ENCODE data around the gene CNTROB. TPM values are rescaled to one million over a fixed set of nuclear protein-coding genes. Genes with fewer than 3 reads are reported as not detected.

The CNTROB gene
- polyA plus RNA-seq, 3 donors from 2014 or later = 1.8 to 14.4 (median 8.3) TPM

DNA sequence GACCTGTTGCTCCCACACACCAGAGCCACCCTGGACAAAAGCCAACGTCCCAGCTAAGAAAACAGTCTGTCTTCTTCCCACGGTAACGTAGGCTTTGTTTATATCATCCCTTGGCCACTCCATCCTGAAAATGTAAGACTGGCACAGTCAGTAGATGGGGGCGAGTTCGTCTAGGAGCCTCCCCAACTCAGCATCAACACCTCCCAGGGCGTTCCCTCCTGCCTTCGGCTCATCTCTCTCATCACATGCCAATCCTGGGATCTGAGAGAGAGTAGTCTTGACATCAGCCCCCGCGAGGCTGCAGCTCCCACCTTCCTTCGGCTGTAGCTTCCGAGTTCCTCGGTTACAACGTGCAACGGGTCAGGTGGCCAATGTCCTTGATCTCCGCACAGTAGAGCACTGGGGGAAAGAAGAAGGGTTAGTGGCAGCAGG is 16.8 kb upstream of the CNTROB start:
- peaks cover 2 to 12% (median 4%) of the 10 kb centered on the region in 3 donors for H3K27me3 Mint-ChIP-seq (ENCODE audit: low read depth in 3 of 3)
- H3K9me3 Mint-ChIP-seq = no peaks in the 10 kb centered on the region
- peak overlapping the region; percentile 78 to 95 (median 86) for H3K27ac Mint-ChIP-seq
- H3K4me3 Mint-ChIP-seq = peak overlapping the region; percentile 80 to 91 (median 86)
- peaks cover 8 to 9% (median 8%) of the 10 kb centered on the region in 3 donors for H3K36me3 Mint-ChIP-seq
- no peak for DNase-seq
- peaks cover 25 to 32% of the 10 kb centered on the region in 2 donors for H3K4me1 Mint-ChIP-seq

DNA sequence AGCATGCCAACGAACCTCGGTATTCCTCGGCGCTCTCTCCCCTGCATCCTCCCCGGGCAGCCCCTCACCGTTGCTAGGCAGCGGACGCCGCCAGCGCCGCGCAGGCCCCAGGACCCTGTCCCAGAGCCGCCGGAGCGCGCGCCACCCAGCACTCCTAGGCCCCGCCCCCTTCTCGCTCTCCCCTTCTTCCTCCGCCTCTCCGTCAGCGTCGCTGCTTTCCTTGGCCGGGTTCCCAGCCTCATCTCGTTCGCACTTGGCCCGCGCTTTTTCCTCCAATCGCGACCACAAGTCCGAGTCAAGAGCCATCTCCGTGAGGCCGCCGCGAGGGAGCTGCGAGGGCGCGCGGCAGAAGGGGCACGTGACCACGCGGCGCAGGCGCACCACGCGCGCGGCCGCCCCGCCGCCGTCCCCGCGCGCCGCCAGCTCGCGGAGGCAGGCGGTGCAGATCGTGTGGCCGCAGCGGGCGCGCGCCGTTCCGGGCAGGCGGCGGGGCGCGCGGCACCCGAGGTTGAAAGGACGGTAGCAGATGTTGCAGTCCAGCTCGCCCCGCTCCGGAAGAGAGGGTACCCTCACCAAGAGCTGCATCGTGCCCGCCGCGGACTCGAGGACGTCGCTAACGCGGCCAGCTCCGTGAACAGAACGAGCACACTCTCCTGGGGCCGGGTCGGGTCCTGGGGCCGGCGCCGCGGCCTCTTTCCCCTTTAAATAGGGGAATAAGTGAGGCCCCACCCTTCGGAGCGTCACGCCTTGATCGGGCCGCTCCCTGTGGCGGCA is 16.2 kb upstream of the CNTROB start, which contains the start of gene RNF227:
TSS of gene RNF227 (minus strand) at position 679 of the 774 bp plus-strand sequence. CDS start at position 585, 94 bp downstream.
- DNase-seq = peak; percentile 83 to 86 (median 86)
- Mint-ChIP-seq H3K9me3 (no peaks in the 10 kb centered on the region), H3K36me3 (peaks cover 2 to 4% (median 3%) of the 10 kb centered on the region in 3 donors), H3K4me1 (peaks cover 25 to 32% of the 10 kb centered on the region in 2 donors), H3K27me3 (ENCODE audit: low read depth in 3 of 3) (peaks cover 2 to 13% (median 4%) of the 10 kb centered on the region in 3 donors), H3K27ac (peak within 1 kb of the TSS; percentile 78 to 95 (median 86)), H3K4me3 (peak within 1 kb of the TSS; percentile 82 to 91 (median 86))

DNA sequence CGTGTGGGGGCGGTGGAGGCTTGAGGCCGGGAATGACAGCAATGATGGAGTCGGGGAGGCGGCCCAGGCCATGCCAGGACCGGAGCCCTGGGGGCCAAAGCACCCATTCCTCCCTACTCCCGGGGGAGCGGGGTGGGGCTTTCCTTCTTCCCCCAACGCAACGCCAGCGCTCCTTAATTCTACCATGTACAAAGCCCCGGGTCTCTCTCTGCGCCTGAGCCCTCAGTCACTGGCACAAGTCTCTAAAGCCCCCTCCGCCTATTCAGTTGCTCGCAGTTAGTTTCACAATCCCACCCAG is 15.7 kb upstream of the CNTROB start:
- H3K27me3 Mint-ChIP-seq (ENCODE audit: low read depth in 3 of 3) = peaks cover 2 to 13% (median 4%) of the 10 kb centered on the region in 3 donors
- DNase-seq = no peak
- H3K9me3 Mint-ChIP-seq = no peaks in the 10 kb centered on the region
- H3K4me1 Mint-ChIP-seq = peaks cover 25 to 33% of the 10 kb centered on the region in 2 donors
- H3K27ac Mint-ChIP-seq = peak overlapping the region in 5 of 6 donors; percentile 68 to 84 (median 73)
- no peaks in the 10 kb centered on the region for H3K36me3 Mint-ChIP-seq
- H3K4me3 Mint-ChIP-seq = peak overlapping the region; percentile 77 to 87 (median 79)

DNA sequence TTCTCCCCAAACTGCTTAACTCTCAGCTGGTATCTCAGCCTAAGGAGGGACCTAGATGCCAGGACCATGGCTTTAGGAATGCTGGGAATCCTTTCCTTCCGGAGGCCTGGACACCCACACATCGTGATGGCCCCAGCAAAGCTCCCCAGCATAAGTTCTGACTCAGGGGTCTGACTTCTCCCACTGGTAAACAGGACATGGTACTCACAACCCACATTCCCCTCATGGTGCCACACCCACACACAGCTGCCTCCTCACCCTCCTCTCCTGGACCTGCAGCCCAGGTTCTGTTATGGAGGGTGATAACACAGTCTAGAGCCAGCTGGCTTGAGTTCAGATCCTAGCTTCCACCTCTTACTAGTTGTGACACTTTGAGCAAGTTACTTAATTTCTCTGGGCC is 15.2 kb upstream of the CNTROB start:
- Mint-ChIP-seq H3K4me3 (peak overlapping the region; percentile 77 to 87 (median 79)), H3K27ac (peak overlapping the region; percentile 33 to 84 (median 73)), H3K36me3 (no peaks in the 10 kb centered on the region), H3K27me3 (ENCODE audit: low read depth in 3 of 3) (peaks cover 2 to 13% (median 4%) of the 10 kb centered on the region in 3 donors), H3K4me1 (peaks cover 28 to 37% of the 10 kb centered on the region in 2 donors), H3K9me3 (no peaks in the 10 kb centered on the region)
- no peak for DNase-seq

DNA sequence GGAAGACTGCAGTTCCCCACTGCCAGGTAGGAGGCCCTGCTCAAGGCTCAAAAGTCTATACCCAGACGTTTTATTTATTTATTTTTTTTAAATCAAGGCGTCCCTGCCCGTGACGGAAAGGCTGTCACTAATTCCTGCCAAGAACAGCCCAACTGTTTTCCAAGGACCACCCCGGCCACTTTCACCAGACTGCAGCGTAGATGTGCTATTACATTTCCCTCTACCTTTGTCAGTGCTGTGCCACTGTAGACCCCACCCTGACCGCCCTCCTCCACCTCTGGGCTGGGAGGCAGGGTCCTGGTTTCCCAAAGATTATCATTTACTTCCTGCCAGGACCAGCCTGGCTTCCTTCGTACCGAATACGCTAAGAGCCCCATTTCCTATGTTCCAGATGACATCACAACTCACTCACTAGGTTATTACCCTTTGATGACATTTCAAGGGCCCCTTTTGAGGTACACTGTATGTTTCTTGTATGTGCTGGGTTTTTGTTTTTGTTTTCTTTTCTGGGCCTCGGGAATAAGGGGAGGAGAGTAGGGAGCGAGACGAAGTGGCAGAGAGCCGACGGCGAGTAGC is 9.6 kb upstream of the CNTROB start:
- Mint-ChIP-seq H3K9me3 (no peaks in the 10 kb centered on the region), H3K27me3 (ENCODE audit: low read depth in 3 of 3) (peaks cover 0 to 6% (median 0%) of the 10 kb centered on the region in 3 donors), H3K36me3 (no peaks in the 10 kb centered on the region), H3K4me3 (peak overlapping the region; percentile 80 to 90 (median 87)), H3K27ac (peak overlapping the region; percentile 86 to 94 (median 88)), H3K4me1 (peaks cover 19 to 22% of the 10 kb centered on the region in 2 donors)
- DNase-seq = no peak

DNA sequence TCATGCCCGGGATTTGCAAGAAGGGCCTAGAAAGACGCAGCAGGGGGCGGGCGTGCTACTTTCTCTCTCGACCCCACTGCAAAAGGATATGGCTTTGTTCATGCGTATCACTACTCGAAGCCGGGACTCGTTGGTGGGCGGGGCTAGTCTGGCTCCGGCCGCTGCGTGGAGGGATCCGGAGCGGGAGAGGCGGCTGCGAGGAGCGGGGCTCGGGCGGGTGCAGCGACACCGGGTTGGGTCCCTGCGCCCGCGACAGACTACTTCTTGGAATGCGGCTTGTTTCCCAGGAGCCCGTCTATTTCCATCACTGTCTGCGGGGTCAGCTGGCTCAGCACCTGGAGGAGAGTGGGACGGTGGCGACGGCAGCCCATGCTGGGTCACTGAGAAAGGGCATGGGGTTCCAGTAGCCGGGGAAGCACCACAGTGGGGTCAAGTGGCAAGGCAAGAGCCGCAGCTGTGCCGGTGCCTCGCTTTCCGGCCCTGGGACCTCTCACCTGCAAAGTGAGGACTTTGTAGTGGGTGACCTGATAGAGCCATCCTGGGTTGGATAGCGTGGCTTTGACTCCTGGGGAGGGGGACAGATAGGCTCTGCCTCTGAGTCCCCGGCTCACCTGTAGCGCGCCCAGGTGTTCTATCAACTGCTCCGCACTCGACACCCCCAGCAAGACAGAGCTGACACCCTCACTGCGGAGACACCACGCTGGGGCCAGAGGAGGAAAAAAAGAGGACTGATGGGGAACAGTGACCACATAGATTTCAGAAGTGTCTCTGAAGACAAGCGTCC is 9.0 kb upstream of the CNTROB start:
- H3K27ac Mint-ChIP-seq = peak overlapping the region; percentile 86 to 94 (median 88)
- H3K4me1 Mint-ChIP-seq = peaks cover 19 to 22% of the 10 kb centered on the region in 2 donors

DNA sequence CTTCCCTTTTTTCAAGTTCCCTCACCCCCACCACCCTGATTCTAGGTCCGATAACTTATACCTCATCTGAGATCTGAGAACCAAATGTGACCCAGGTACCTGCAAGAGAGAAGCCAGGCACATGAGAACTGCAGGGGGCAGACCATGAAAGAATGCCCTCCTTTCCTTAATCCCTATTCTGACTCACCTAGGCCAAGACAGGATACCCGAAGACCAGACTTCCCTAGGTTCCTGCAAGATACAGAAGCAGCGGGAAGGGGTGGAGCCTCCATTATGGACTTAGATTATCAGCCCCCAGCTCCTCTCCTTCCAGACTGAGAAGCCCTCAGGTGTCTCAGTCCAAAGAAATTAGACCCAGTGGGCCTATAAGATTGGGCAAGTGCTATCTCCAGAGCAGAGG is 4.4 kb upstream of the CNTROB start:
- Mint-ChIP-seq H3K27me3 (ENCODE audit: low read depth in 3 of 3) (peaks cover 2 to 12% (median 5%) of the 10 kb centered on the region in 3 donors), H3K36me3 (peaks cover 0 to 6% (median 3%) of the 10 kb centered on the region in 3 donors), H3K27ac (peak overlapping the region in 2 of 6 donors; percentile 8 to 65), H3K4me3 (no peak overlapping the region), H3K4me1 (peaks cover 33 to 37% of the 10 kb centered on the region in 2 donors), H3K9me3 (no peaks in the 10 kb centered on the region)
- DNase-seq = no peak

More for the DNA sequence above, 9.0 kb upstream of the CNTROB start:
- H3K36me3 Mint-ChIP-seq = peaks cover 0 to 3% (median 0%) of the 10 kb centered on the region in 3 donors
- H3K27me3 Mint-ChIP-seq (ENCODE audit: low read depth in 3 of 3) = peaks cover 0 to 5% (median 0%) of the 10 kb centered on the region in 3 donors
- DNase-seq = peak; percentile 74 to 82 (median 81)
- no peaks in the 10 kb centered on the region for H3K9me3 Mint-ChIP-seq
- H3K4me3 Mint-ChIP-seq = peak overlapping the region; percentile 80 to 90 (median 87)

DNA sequence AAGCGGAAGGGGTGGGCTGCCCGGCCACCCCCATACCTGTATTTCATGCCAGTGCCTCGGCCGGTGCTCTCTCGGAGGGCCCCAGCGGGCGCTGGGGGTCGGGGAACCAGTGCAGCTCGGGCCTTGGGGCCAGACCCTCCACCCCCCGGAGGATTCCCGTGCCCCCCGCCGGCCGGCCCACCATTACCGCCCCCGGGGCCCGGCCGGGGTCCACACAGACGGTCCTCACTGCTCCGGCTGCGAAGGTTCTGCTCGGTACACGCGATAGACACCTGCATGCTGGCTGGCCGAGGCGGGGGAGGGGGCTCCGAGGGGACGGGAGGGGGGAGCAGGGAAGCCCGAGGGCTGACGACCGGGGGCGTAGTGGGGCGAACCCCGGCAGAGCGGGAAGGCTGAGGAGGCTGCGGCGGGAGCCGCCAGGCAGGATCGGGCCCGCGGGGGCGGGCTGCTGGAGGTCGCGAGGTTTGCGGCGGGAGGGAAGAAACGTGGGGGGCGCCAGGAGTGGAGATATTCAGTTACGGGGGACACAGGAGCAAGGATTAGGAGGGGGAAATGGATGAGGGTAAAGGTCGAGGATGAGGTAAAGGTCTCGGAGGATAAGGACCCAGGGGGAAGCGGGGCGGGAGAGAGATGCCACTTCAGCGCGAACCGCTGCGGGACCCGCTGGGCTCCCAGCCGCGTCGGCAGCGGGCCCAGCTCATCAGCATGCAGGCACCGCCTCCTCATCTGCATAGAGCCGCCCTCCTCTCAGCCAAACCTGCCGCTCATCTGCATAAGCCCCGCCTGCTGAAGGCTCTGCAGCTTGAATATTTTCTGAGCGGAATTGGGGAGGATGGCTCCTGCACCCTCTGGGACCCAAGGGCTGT is 2.6 kb upstream of the CNTROB start, which contains the start of gene KCNAB3:
TSS of gene KCNAB3 (minus strand) at position 699 of the 866 bp plus-strand sequence. CDS start at position 278, 421 bp downstream.
- peaks cover 39 to 45% of the 10 kb centered on the region in 2 donors for H3K4me1 Mint-ChIP-seq
- peak within 1 kb of the TSS; percentile 85 to 98 (median 97) for H3K27ac Mint-ChIP-seq

DNA sequence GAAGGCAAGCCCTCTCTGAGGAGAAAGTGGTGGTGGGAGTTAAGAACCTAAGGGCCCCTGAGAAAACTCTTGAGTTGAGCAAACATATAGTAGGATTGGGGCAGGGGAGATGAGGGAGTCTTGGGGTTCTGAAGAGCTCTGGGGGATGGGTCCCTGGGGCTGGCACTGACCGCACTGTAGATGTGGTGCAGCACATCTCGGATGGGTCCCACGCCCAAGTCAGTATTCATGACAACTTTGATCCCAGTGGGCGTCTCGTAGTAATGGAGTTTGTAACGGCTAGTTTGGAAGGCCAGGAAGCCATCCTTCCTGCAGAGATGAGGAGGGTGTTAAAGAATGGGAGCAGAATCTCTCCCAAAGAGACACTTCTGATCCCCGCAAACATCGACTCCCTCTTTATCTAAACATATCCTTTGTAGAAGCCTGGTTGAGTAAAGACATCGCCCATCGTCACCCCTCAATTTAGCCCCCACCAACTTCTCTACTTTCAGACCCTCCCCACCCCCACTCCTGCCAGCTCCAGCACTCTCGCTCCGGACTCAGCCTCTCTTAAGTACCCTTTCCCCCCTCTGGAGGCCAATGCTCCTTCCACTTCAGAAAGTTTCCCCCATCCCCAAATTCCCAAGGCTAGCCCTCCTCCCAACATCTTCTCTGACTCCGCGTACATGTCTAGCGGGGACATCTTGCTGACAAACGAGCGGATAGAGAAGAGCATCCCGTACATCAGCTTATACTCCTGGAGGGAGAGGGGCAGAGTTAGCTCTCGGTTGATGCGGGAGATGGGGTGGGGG is 970 bp upstream of the CNTROB start:
- H3K27me3 Mint-ChIP-seq (ENCODE audit: low read depth in 3 of 3) = peaks cover 2 to 10% (median 5%) of the 10 kb centered on the region in 3 donors
- peaks cover 0 to 9% (median 6%) of the 10 kb centered on the region in 3 donors for H3K36me3 Mint-ChIP-seq
- H3K4me3 Mint-ChIP-seq = peak overlapping the region; percentile 95 to 97 (median 95)
- peaks cover 41 to 50% of the 10 kb centered on the region in 2 donors for H3K4me1 Mint-ChIP-seq
- H3K27ac Mint-ChIP-seq = peak overlapping the region; percentile 96 to 98 (median 97)
- no peaks in the 10 kb centered on the region for H3K9me3 Mint-ChIP-seq
- DNase-seq = no peak

More for the DNA sequence above, 2.6 kb upstream of the CNTROB start, which contains the start of gene KCNAB3:
- peak in 2 of 3 donors; percentile 29 to 49 for DNase-seq
- H3K27me3 Mint-ChIP-seq (ENCODE audit: low read depth in 3 of 3) = peaks cover 2 to 10% (median 5%) of the 10 kb centered on the region in 3 donors
- H3K36me3 Mint-ChIP-seq = peaks cover 0 to 6% (median 3%) of the 10 kb centered on the region in 3 donors
- H3K9me3 Mint-ChIP-seq = no peaks in the 10 kb centered on the region
- H3K4me3 Mint-ChIP-seq = peak within 1 kb of the TSS; percentile 95 to 97 (median 95)

DNA sequence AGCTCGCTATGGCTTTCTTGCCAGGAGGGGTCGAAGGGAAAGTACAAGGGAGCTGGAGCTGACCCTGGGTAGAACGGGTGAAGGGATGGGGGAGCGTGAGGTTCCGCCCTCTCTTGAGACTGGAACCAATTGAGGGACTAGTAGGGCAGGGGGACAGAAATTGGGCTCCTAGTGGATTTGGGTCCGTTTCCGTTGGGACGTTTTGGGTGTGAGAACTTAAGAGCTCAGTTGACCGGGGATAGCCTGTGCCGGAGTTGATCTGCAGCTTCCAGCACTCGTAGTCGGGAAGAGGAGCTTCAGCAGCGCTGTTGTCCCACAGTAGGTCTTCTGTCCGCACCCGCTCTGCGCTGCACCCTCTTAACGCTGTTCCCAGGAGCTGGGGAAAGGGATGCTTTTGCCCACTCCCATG is 481 bp downstream of the CNTROB start:
- DNase-seq = no peak
- Mint-ChIP-seq H3K9me3 (no peaks in the 10 kb centered on the region), H3K27ac (peak overlapping the region; percentile 96 to 98 (median 97)), H3K4me3 (peak overlapping the region; percentile 95 to 97 (median 95)), H3K4me1 (peaks cover 41 to 50% of the 10 kb centered on the region in 2 donors), H3K27me3 (ENCODE audit: low read depth in 3 of 3) (peaks cover 4 to 8% (median 5%) of the 10 kb centered on the region in 3 donors), H3K36me3 (peaks cover 5 to 19% (median 14%) of the 10 kb centered on the region in 3 donors)

DNA sequence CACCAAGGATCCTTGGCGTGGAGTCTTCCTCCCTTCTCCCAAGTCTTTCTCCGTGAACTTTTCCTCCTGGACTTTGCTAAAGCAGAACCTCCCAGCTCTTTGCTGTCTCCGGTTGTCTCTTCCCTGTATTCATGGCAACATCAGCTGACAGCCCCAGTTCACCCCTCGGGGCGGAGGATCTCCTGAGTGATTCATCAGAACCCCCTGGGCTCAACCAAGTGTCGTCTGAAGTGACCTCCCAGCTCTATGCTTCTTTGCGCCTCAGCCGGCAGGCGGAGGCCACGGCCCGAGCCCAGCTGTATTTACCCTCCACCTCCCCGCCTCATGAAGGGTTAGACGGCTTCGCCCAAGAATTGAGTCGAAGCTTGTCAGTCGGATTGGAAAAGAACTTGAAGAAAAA is 943 bp downstream of the CNTROB start:
- Mint-ChIP-seq H3K27ac (peak overlapping the region; percentile 96 to 98 (median 97)), H3K4me3 (peak overlapping the region; percentile 95 to 97 (median 95)), H3K27me3 (ENCODE audit: low read depth in 3 of 3) (peaks cover 5 to 8% (median 5%) of the 10 kb centered on the region in 3 donors), H3K36me3 (peaks cover 5 to 19% (median 12%) of the 10 kb centered on the region in 3 donors), H3K4me1 (peaks cover 41 to 50% of the 10 kb centered on the region in 2 donors), H3K9me3 (no peaks in the 10 kb centered on the region)
- peak; percentile 14 to 24 (median 20) for DNase-seq
